Activated CD4-positive, alpha-beta T cell treated with anti-CD3 and anti-CD28 coated beads, Interleukin-2, Interleukin-6, amounts not matched to agents 100 ng/mL and 50 ng/mL, durations not matched to agents 16 hours and 8 hours (primary cell): Measurements from ENCODE around the gene MRPL18.
"Not testable (repeated sequence)": the region's sequence is repeated elsewhere in the genome, so short reads cannot be mapped to it uniquely, and the experiment has no call there.

Experiments used
- DNase-seq: peaks from one replicate; pipeline ENCODE4 v3.0.0-alpha.2; 2020

The MRPL18 gene

DNA sequence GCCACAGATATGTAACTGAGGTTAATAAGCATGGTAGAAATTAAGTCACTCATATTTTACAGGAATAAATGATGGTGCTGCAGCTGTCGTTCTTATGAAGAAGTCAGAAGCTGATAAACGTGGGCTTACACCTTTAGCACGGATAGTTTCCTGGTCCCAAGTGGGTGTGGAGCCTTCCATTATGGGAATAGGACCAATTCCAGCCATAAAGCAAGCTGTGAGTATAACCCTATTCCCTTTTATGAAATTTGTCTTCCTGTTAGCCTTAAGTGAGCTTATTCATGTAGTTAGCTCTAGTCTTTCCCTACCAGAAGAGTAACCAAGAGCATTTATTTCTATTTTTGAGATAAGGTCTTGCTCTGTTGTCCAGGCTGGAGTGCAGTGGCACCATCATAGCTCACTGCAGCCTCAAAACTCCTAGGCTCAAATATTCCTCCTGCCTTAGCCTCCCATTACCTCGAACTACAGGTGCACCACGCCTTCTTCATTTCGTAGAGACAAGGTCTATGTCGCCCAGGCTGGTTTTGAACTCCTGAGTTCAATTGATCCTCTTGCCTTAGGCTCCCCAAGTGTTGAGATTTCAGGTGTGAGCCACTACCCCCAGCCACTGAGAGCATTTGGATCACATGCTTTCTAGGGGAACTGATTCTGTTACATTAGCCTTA lies 12.9 kb upstream of the MRPL18 start:
- no peak for DNase-seq

DNA sequence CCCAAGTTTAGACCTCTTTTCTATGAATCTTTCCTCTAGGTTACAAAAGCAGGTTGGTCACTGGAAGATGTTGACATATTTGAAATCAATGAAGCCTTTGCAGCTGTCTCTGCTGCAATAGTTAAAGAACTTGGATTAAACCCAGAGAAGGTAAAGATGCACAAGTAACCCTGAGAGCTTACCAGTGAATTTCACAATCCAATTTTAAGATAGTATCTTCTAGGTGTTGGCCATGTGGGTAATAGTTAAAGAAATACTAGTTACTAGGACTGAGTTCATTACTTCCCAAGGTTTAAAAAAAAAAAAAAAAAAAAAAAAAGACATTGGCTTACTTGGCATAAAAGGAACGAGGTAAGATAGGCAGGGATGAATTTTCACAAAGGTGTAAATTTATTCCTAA lies 12.1 kb upstream of the MRPL18 start:
- no peak for DNase-seq

DNA sequence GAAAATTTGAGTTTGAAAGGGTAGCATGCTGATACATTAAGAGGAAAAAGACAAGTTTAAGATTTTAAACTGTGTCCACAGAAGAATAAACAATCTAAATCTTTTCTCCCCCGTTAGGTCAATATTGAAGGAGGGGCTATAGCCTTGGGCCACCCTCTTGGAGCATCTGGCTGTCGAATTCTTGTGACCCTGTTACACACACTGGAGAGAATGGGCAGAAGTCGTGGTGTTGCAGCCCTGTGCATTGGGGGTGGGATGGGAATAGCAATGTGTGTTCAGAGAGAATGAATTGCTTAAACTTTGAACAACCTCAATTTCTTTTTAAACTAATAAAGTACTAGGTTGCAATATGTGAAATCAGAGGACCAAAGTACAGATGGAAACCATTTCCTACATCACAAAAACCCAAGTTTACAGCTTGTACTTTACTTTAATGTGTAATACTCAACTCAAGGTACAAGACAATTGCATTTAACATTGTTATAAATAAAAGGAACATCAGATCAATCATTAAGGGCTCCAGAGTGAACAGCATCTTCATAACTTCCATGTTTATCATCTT lies 11.6 kb upstream of the MRPL18 start:
- DNase-seq = no peak

DNA sequence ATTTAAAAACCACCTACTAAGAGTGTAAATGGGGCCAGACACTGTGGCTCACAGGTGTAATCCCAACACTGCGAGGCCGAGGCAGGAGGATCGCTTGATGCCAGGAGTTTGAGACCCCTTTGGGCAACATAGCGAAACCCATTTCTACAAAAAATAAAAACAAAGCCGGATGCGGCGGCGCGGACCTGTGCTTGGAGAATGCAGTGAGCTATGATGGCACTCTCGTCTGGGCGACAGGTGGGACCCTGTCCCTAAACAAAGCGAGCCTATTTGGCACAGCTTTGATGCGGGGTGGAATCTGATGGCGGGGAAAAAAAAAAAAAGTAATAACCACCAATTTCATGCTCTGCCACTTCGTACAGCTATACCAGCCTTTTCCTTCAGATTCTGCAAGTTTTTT lies 2.0 kb upstream of the MRPL18 start:
- DNase-seq = no peak

DNA sequence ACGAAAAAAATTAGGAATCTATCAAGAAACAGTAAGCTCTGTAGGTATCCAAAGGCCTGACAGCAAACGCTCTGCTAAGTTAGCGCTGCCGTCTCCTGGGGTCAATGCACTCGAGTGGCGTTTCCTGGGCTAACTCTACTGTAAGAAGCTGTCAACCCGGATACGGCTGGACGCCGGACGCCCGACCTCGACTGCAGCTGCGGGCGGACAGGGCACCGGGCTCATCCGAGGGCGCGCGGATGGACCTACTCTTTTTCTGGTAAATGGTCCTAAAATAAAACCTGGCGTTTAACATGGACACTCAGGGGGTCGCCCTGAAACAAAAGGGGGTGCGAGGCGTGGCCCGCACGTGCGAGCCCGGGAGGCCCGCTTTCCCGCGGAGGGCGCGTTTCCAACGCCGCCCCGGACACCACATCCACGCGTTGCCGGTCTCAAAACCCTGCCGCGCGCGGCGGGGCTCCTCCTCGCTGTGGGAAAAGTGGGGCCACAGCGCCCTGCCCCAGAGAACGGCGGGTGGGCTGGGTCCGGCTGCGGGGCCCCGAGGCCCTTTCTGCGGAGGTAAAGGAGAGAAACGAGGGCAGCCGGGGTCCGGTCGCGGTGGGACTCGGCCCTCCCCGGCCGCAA lies 1.4 kb upstream of the MRPL18 start:
- peak; percentile 48 for DNase-seq

- DNase-seq = peak; percentile 99
Measured at GRCh38 chr6:159789377-159790148, 704 bp upstream of the MRPL18 start, which contains the start of gene TCP1. Gene TCP1 (minus strand): TSS chr6:159789602. CDS start chr6:159789468, 134 bp downstream.

GRCh38 chr6:159790956-159791598 lies 810 bp downstream of the MRPL18 start:
- DNase-seq = peak; percentile 30

DNA sequence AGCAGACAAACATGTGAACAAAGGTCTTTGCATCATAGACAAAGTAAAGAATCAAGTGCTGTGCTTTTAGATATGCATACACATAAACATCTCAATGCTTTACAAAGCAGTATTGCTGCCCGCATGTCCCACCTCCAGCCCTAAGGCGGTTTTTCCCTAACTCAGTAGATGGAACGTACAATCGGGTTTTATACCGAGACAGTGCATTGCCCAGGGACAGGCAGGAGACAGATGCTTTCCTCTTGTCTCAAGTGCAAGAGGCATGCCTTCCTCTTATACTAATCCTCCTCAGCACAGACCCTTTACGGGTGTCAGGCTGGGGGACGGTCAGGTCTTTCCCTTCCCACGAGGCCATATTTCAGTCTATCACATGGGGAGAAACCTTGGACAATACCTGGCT lies 4.7 kb downstream of the MRPL18 start:
- not testable (repeated sequence) for DNase-seq

DNA sequence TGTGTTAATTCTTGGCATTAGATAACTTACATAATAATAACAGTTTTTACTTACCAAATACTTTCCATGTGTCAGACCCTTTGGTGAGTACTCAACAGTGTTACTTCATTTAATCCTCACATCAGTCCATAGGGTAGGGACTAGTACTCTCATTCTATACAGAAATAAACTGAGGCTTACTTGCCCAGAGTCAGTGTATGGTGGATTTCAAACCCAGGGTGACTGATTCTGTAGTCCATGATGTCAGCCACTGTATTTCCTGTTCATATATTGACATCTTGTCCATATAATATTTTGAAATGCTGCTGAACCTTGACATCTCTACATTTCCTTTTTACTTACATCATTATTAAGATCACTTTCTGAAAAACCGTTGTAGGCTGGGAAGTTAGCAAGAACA lies 7.3 kb downstream of the MRPL18 start:
- no peak for DNase-seq

GRCh38 chr6:159800141-159800865 lies 10.0 kb downstream of the MRPL18 start, which contains the start of gene PNLDC1:
Gene PNLDC1 (plus strand): TSS chr6:159800276. CDS start chr6:159800308, 32 bp downstream.
- no peak for DNase-seq

DNA sequence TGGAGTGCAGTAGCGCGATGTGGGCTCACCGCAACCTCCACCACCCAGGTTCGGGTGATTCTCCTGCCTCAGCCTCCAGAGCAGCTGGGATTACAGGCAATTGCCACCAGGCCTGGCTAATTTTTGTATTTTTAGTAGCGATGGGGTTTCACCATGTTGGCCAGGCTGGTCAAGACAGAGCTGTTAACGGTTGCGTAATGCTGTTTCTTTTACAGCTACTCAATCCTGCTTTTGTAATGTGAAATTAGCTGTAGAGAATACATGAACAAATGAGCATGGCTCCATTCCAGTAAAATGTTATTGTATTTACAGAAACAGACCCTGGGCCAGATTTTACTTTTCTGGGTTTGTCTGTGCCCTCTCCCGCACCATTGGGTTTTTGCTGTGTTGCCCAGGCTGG lies 11.7 kb downstream of the MRPL18 start:
- DNase-seq = no peak

- DNase-seq = no peak
Measured at GRCh38 chr6:159804504-159804903, 14.2 kb downstream of the MRPL18 start.

DNA sequence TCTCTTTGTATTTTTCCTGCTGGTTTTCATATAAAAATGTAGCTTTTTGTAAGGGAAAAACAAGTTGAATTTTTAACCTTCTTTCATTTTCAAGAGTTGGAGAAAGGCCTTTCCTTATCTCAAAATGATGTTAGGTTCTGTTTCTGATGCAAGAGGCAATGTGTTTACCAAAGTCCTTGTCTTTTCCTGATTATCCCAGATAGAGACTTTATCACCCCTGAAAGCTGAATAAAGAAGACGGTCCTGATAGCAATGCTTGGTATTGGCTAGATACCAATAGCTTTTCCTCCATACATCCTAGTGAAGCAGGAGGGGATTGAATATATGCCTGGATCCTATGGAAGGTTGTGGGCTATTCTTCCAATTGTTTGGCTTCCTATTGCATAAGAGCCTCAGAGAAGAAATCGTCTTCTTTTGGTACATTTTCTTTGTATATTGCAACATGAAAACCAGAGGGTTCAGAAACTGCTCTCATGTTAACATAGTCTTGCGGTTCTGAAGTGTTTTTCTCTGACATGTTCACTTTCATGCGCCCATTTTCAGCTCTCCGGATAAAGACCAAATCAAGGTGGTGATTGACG lies 15.3 kb downstream of the MRPL18 start:
- DNase-seq = no peak

DNA sequence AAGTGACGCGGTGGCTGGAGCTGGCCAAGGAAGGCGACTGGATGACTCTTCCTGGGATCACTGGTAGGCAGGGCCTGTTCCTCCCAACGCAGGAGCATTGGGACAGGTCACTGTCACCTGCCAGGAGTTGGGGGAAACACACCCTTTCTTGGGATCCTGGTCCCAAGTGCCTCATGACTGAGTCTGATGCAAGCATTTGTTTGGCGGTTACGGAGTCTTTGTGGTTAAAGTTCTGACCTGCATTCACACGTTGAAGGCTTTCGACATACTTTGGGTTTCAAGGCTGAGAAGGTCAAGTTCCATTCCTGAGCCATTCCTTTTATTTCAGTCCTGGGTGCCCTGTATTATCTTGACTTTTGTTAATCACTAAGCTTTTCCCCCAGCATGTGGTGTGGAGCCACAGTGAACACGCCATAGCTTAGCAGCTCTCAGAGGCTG lies 15.8 kb downstream of the MRPL18 start:
- no peak for DNase-seq

GRCh38 chr6:159807150-159807858 lies 17.0 kb downstream of the MRPL18 start:
- no peak for DNase-seq

GRCh38 chr6:159808647-159809046 lies 18.4 kb downstream of the MRPL18 start:
- DNase-seq = no peak

- DNase-seq = no peak
Measured at GRCh38 chr6:159809149-159809548, 18.9 kb downstream of the MRPL18 start.

DNA sequence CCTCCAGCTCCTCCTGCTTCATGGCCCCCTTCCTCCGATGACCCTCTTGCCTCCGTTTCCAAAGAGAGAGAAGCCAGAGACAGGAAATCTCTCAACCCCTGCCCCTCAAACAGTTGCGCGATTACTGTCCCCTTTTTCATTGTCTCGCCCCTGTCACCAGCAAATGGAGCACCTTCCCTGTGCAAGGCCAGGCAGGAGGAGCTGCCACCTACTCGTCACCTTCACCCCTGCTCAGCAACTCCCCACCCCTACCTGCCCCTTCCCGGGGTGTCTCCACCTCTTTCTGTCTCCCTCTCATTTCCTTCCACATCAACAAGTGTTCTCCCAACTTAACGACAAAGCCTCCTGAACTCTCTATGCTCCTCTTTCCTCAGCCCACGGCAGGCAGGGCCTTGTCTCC lies 23.5 kb downstream of the MRPL18 start:
- no peak for DNase-seq

- DNase-seq = no peak
Measured at GRCh38 chr6:159815410-159815809, 25.1 kb downstream of the MRPL18 start.

DNA sequence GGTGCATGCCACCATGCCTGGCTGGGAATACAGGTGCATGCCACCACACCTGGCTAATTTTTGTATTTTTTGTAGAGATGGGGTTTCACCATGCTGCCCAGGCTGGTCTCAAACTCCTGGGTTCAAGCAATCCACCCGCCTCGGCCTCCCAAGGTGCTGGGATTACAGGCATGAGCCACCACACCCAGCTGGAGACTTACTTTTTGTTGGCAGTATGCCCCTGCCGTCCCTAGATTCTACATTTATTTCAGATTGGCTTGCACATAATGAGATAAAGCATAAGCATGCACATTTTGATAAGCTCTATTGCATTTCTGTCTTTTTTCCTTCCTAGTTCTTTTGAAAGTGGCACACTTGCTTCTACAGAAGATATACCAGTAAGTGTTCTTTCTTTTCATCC lies 26.5 kb downstream of the MRPL18 start:
- not testable (repeated sequence) for DNase-seq
